Stimulated activated CD8-positive, alpha-beta memory T cell treated with anti-CD3 and anti-CD28 coated beads, Interleukin-7, amount 100 ng/mL, for 1 hour (primary cell): ENCODE data around the gene TM9SF4.

Experiments used
- DNase-seq, 2 donors: peaks; one replicate each; pipeline ENCODE4 v3.0.0-alpha.2; 2020; ENCODE audit warnings: low read depth in 2 of 2

Gene TM9SF4

GRCh38 chr20:32129863-32130262, 20.3 kb downstream of the TM9SF4 start:
- DNase-seq = no peak

- DNase-seq = no peak
Measured at GRCh38 chr20:32130352-32130751, 20.8 kb downstream of the TM9SF4 start.

- DNase-seq = no peak
Measured at GRCh38 chr20:32130965-32131364, 21.5 kb downstream of the TM9SF4 start.

- DNase-seq = no peak
Measured at GRCh38 chr20:32132911-32133549, 23.5 kb downstream of the TM9SF4 start.

- no peak for DNase-seq
Measured at GRCh38 chr20:32134026-32134425, 24.5 kb downstream of the TM9SF4 start.

GRCh38 chr20:32135983-32136515, 26.5 kb downstream of the TM9SF4 start:
- DNase-seq = no peak

- no peak for DNase-seq
Measured at GRCh38 chr20:32138921-32139320, 29.4 kb downstream of the TM9SF4 start.

GRCh38 chr20:32139947-32140346, 30.4 kb downstream of the TM9SF4 start:
- no peak for DNase-seq

- DNase-seq = no peak
Measured at GRCh38 chr20:32140603-32141002, 31.1 kb downstream of the TM9SF4 start.

GRCh38 chr20:32141465-32141980, 32.0 kb downstream of the TM9SF4 start:
- DNase-seq = no peak

- no peak for DNase-seq
Measured at GRCh38 chr20:32142088-32142487, 32.6 kb downstream of the TM9SF4 start.

- no peak for DNase-seq
Measured at GRCh38 chr20:32142991-32143390, 33.5 kb downstream of the TM9SF4 start.

GRCh38 chr20:32144898-32145662, 35.6 kb downstream of the TM9SF4 start:
- no peak for DNase-seq

GRCh38 chr20:32149566-32150170, 40.2 kb downstream of the TM9SF4 start:
- no peak for DNase-seq

- DNase-seq = no peak
Measured at GRCh38 chr20:32150291-32150848, 40.9 kb downstream of the TM9SF4 start.

- DNase-seq = no peak
Measured at GRCh38 chr20:32152421-32153155, 43.1 kb downstream of the TM9SF4 start.

GRCh38 chr20:32153156-32153665, 43.7 kb downstream of the TM9SF4 start:
- DNase-seq = no peak

GRCh38 chr20:32153771-32154170, 44.3 kb downstream of the TM9SF4 start:
- no peak for DNase-seq

GRCh38 chr20:32155017-32155981, 45.8 kb downstream of the TM9SF4 start:
- DNase-seq = no peak

GRCh38 chr20:32157611-32158010, 48.1 kb downstream of the TM9SF4 start:
- no peak for DNase-seq
